ENCODE data around the gene HIRA.

The HIRA gene

GRCh38 chr22:19455585-19456370 lies 24.2 kb upstream of the HIRA start:
- no peak overlapping the region for H3K4me3 ChIP-seq (ENCODE audit: low read depth, low read length)
- no peak for TF ChIP-seq CTCF (IDR thresholded peaks at IDR 0.05; ENCODE audit: low read depth, low read length, missing control alignments)
- no peak for DNase-seq (ENCODE audit: low read depth)

- no peak overlapping the region for H3K4me3 ChIP-seq (ENCODE audit: low read depth, low read length)
- no peak for DNase-seq (ENCODE audit: low read depth)
- TF ChIP-seq CTCF (IDR thresholded peaks at IDR 0.05; ENCODE audit: low read depth, low read length, missing control alignments), result no peak
Observed at GRCh38 chr22:19455033-19455432, 23.5 kb upstream of the HIRA start.

GRCh38 chr22:19454156-19454555 lies 22.6 kb upstream of the HIRA start:
- no peak overlapping the region for H3K4me3 ChIP-seq (ENCODE audit: low read depth, low read length)
- no peak for TF ChIP-seq CTCF (IDR thresholded peaks at IDR 0.05; ENCODE audit: low read depth, low read length, missing control alignments)
- no peak for DNase-seq (ENCODE audit: low read depth)

GRCh38 chr22:19453718-19454117 lies 22.2 kb upstream of the HIRA start:
- H3K4me3 ChIP-seq (ENCODE audit: low read depth, low read length), result no peak overlapping the region
- no peak for DNase-seq (ENCODE audit: low read depth)
- TF ChIP-seq CTCF (IDR thresholded peaks at IDR 0.05; ENCODE audit: low read depth, low read length, missing control alignments), result no peak

- no peak for TF ChIP-seq CTCF (IDR thresholded peaks at IDR 0.05; ENCODE audit: low read depth, low read length, missing control alignments)
- H3K4me3 ChIP-seq (ENCODE audit: low read depth, low read length), result no peak overlapping the region
- DNase-seq (ENCODE audit: low read depth), result no peak
Observed at GRCh38 chr22:19451570-19451969, 20.0 kb upstream of the HIRA start.

- no peak for TF ChIP-seq CTCF (IDR thresholded peaks at IDR 0.05; ENCODE audit: low read depth, low read length, missing control alignments)
- DNase-seq (ENCODE audit: low read depth), result no peak
- H3K4me3 ChIP-seq (ENCODE audit: low read depth, low read length), result no peak overlapping the region
Observed at GRCh38 chr22:19450363-19451175, 19.0 kb upstream of the HIRA start.
